ENCODE measurements around the gene ZNF326.

DNA sequence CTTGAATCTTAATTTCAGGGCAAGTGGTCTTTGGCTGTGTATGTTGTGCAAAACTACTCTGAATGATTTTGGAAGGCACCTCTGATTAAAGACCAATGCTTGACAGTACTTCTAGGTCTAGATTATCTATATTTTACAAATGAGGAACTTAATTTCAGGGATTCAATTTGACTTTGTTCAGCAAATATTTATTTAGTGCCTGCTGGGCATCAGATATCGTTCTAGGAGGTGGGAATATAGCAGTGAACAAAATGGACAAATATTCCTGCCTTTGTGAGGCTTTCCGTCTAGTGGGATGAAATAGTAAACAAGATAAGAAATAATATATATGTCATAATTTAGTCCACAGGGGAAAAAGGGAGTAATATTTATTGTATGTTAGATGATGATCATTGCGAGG lies 4.7 kb downstream of the ZNF326 start:
- TF ChIP-seq, protein P1, sequence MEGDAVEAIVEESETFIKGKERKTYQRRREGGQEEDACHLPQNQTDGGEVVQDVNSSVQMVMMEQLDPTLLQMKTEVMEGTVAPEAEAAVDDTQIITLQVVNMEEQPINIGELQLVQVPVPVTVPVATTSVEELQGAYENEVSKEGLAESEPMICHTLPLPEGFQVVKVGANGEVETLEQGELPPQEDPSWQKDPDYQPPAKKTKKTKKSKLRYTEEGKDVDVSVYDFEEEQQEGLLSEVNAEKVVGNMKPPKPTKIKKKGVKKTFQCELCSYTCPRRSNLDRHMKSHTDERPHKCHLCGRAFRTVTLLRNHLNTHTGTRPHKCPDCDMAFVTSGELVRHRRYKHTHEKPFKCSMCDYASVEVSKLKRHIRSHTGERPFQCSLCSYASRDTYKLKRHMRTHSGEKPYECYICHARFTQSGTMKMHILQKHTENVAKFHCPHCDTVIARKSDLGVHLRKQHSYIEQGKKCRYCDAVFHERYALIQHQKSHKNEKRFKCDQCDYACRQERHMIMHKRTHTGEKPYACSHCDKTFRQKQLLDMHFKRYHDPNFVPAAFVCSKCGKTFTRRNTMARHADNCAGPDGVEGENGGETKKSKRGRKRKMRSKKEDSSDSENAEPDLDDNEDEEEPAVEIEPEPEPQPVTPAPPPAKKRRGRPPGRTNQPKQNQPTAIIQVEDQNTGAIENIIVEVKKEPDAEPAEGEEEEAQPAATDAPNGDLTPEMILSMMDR (IDR thresholded peaks at IDR 0.05): no peak
- no peak for TF ChIP-seq POLR2A (IDR thresholded peaks at IDR 0.05)
